Spleen (tissue), 7 donors: ENCODE data around the gene GPR35.

Experiments
- CTCF ChIP-seq, 11 experiments: fragments of 200-600 bp in 7 of 11; fragments of 450-650 bp in 4 of 11; sonication (generic) in 4 of 11; IDR thresholded peaks in 8 of 11; conservative IDR thresholded peaks in 3 of 11; 1 replicate in 7 of 11; 2 replicates in 4 of 11; pipeline versions ENCODE4 v1.4.0 to v1.8.0; 2016 to 2021; ENCODE audit warnings: antibody characterized with exemption in 11 of 11, inconsistent platforms in 4 of 11, mild to moderate bottlenecking in 1 of 11
- POLR2A ChIP-seq, 3 donors: fragments of 450-650 bp; IDR thresholded peaks; one replicate each; pipeline ENCODE4 v1.5.1; 2017; ENCODE audit warnings: antibody characterized with exemption in 3 of 3, mild to moderate bottlenecking in 1 of 3
- donor health status: DM: no; HTN: no; CAD: no; lungs with moderate emphysema.
- donor health status: DM: no; HTN: no; CAD: no.
- donor health status: DM: no; HTN: no; CAD: no.

- no peak for TF ChIP-seq CTCF (IDR thresholded peaks at IDR 0.05 in 8 of 11, conservative IDR thresholded peaks at IDR 0.05 in 3 of 11)
- no peak for TF ChIP-seq POLR2A (IDR thresholded peaks at IDR 0.05)
Measured at GRCh38 chr2:240650254-240650965, 25.1 kb downstream of the GPR35 start.
